ENCODE measurements around the gene GDPD4. TPM values are rescaled to one million over a fixed set of nuclear protein-coding genes. Genes with fewer than 3 reads are reported as not detected.

Gene GDPD4
- total RNA-seq, 1 donor from 2014 or later = not detected

DNA sequence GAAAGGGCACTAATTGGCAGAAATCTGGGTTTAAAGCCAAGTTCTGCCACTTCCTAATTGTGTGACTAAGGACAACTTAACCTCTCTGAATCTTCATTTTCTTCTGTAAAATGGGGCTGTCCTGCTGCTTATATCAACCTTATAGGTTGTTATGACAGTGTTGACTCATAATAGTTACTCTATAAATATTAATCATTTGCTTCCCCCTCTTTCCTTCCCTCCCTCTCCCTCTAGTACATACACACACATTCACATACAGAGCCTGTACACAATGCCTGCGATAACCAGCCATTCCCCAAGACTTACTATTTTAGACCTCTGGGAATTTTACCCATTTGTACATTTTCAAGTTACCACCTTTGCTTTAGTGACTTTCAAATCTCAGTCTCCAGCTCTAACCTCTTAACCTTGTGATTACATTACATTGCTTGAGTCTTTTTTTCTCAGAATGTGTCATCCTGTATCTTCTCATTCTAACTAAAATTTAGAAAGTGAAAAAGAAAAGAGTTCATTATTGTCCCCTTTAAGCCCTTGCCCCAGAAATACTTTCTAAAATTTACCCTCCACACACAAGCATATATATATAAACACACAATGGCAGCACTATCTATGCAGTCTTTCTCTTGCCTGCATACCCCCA, 31.9 kb downstream of the GDPD4 start:
- H3K27ac Mint-ChIP-seq = no peak overlapping the region
- DNase-seq (ENCODE audit: low spot score in 2 of 2, unreplicated experiment in 2 of 2) = no peak
- H3K4me1 Mint-ChIP-seq = no peaks in the 10 kb centered on the region
- no peak overlapping the region for H3K4me3 Mint-ChIP-seq
- peaks cover 10% of the 10 kb centered on the region for H3K27me3 Mint-ChIP-seq (ENCODE audit: low read depth)
- peaks cover 5% of the 10 kb centered on the region for H3K9me3 Mint-ChIP-seq
- TF ChIP-seq, protein P1, sequence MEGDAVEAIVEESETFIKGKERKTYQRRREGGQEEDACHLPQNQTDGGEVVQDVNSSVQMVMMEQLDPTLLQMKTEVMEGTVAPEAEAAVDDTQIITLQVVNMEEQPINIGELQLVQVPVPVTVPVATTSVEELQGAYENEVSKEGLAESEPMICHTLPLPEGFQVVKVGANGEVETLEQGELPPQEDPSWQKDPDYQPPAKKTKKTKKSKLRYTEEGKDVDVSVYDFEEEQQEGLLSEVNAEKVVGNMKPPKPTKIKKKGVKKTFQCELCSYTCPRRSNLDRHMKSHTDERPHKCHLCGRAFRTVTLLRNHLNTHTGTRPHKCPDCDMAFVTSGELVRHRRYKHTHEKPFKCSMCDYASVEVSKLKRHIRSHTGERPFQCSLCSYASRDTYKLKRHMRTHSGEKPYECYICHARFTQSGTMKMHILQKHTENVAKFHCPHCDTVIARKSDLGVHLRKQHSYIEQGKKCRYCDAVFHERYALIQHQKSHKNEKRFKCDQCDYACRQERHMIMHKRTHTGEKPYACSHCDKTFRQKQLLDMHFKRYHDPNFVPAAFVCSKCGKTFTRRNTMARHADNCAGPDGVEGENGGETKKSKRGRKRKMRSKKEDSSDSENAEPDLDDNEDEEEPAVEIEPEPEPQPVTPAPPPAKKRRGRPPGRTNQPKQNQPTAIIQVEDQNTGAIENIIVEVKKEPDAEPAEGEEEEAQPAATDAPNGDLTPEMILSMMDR (IDR thresholded peaks at IDR 0.05; ENCODE audit: unreplicated experiment) = no peak
- H3K36me3 Mint-ChIP-seq = no peaks in the 10 kb centered on the region

DNA sequence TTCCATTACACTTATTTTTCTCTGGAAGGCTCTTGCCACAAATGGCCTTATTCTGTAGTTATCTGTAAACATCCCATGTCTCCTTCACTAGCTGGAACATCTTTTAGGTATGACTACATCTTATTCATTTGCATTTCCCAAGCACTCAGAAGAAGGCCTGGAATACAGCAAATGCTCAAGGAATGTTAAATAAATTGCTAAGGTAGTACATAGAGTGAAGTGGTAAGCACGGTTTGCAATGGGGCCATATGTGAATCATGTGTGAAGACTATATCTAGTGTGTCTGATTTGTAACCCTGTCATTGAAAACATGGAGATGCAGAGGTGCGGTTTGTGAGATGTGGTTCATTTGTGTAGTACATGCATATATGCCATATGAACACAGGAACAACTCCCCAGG, 33.5 kb downstream of the GDPD4 start:
- Mint-ChIP-seq H3K9me3 (peaks cover 21% of the 10 kb centered on the region), H3K27me3 (ENCODE audit: low read depth) (peaks cover 10% of the 10 kb centered on the region), H3K4me3 (no peak overlapping the region), H3K27ac (no peak overlapping the region), H3K4me1 (no peaks in the 10 kb centered on the region), H3K36me3 (peaks cover 4% of the 10 kb centered on the region)
- TF ChIP-seq, protein P1 (IDR thresholded peaks at IDR 0.05; ENCODE audit: unreplicated experiment) = no peak
- no peak for DNase-seq (ENCODE audit: low spot score in 2 of 2, unreplicated experiment in 2 of 2)

DNA sequence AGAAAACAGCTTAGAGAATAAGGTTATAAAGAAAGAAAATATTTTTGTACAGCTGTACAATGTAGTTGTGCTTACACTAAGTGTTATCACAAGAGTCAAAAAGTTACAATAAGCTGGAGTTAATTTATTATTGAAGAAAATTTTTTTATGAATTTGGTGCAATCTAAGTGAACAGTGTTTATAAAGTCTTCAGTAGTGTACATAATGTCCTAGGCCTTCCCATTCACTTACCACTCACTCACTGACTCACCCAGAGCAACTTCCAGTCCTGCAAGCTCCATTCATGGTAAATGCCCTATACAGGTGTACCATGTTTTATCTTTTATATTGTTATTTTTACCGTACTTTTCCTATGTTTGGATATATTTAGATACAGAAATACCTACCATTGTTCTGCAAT, 34.7 kb downstream of the GDPD4 start:
- Mint-ChIP-seq H3K9me3 (peaks cover 32% of the 10 kb centered on the region), H3K4me3 (no peak overlapping the region), H3K4me1 (no peaks in the 10 kb centered on the region), H3K36me3 (peaks cover 11% of the 10 kb centered on the region), H3K27ac (no peak overlapping the region), H3K27me3 (ENCODE audit: low read depth) (peaks cover 6% of the 10 kb centered on the region)
- DNase-seq (ENCODE audit: low spot score in 2 of 2, unreplicated experiment in 2 of 2) = no peak
- TF ChIP-seq, protein P1 (IDR thresholded peaks at IDR 0.05; ENCODE audit: unreplicated experiment) = no peak

DNA sequence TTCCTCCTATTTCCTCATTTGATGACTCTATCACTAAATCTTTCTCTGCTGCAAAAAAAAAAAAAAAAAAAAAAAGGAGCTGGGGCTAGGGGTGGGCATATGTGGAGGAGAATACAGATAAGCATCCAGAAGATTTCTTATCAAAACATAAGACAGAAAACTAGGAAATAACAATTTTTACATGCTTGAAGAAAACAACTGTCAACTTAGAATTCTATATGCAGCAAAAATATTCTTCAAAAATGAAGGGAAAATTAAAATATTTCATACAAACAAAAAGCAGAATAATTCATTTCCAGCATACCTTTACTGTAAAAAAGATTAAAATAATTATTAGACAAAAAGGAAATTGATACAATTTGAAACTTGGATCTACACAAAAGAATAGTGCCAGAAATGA, 38.7 kb downstream of the GDPD4 start:
- H3K4me3 Mint-ChIP-seq = no peak overlapping the region
- peaks cover 11% of the 10 kb centered on the region for H3K36me3 Mint-ChIP-seq
- DNase-seq (ENCODE audit: low spot score in 2 of 2, unreplicated experiment in 2 of 2) = no peak
- TF ChIP-seq, protein P1 (IDR thresholded peaks at IDR 0.05; ENCODE audit: unreplicated experiment) = no peak
- no peaks in the 10 kb centered on the region for H3K4me1 Mint-ChIP-seq
- peaks cover 35% of the 10 kb centered on the region for H3K9me3 Mint-ChIP-seq
- H3K27me3 Mint-ChIP-seq (ENCODE audit: low read depth) = no peaks in the 10 kb centered on the region
- H3K27ac Mint-ChIP-seq = no peak overlapping the region

DNA sequence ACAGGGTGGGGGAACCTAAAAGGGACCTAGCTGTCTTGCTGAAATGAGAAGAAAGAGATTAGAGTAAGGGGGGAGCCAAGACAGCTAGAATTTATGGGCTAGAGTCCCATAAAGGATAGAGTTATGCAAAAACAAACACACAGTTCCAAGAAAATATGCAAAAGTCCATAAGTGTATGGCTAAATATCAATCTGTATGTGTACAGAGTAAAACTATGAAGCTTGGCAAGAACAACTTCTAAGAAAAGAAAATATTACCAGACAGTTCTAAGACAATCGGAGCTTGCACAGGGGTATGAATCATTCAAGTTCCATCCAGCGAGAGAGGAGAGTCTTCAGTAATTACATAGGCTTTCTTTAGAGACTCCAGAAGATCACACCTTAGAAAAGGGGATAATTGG, 41.8 kb downstream of the GDPD4 start:
- Mint-ChIP-seq H3K27ac (no peak overlapping the region), H3K9me3 (peaks cover 30% of the 10 kb centered on the region), H3K4me3 (no peak overlapping the region), H3K36me3 (peaks cover 11% of the 10 kb centered on the region), H3K27me3 (ENCODE audit: low read depth) (no peaks in the 10 kb centered on the region), H3K4me1 (no peaks in the 10 kb centered on the region)
- DNase-seq (ENCODE audit: low spot score in 2 of 2, unreplicated experiment in 2 of 2) = no peak
- TF ChIP-seq, protein P1 (IDR thresholded peaks at IDR 0.05; ENCODE audit: unreplicated experiment) = no peak

DNA sequence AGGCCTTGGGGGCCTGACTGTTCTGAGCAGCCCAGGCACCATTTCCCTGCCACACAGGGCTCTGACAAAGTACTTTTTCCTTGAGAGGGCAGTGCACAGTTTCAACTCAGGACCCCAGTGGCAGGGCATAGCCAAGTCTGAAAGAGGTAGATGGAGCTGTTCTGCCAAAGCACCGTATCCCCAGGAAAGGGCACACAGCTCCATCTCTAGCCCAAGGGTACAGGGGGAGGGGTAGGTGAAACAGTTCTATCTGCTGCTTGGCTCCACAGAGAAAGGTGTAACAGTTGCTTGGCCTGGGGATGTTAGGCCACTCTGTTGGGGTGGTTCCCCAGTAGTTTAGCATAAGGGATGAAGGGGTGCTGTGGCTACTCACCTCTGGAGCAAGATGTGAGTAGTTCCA, 47.8 kb downstream of the GDPD4 start:
- H3K27me3 Mint-ChIP-seq (ENCODE audit: low read depth) = no peaks in the 10 kb centered on the region
- TF ChIP-seq, protein P1 (IDR thresholded peaks at IDR 0.05; ENCODE audit: unreplicated experiment) = no peak

More for the DNA sequence above, 47.8 kb downstream of the GDPD4 start:
- Mint-ChIP-seq H3K9me3 (peaks cover 23% of the 10 kb centered on the region), H3K4me1 (no peaks in the 10 kb centered on the region), H3K36me3 (no peaks in the 10 kb centered on the region), H3K4me3 (no peak overlapping the region), H3K27ac (no peak overlapping the region)
- DNase-seq (ENCODE audit: low spot score in 2 of 2, unreplicated experiment in 2 of 2) = no peak
